A549 (cell line): Measurements from ENCODE around the gene GNAL. TPM values are rescaled to one million over a fixed set of nuclear protein-coding genes. Genes with fewer than 3 reads are reported as not detected.

ENCODE experiments used
- ATAC-seq, 2 experiments: fragments of 200-7000 bp in 1 of 2; fragments of >200 bp in 1 of 2; cut with Nextera tagmentation in 1 of 2; cut with Tn5 transposase in 1 of 2; 3 replicates each; pipeline versions ENCODE4 v1.8.0 to v1.9.1; 2018 to 2020; ENCODE audit warnings: mild to moderate bottlenecking in 1 of 2, moderate library complexity in 1 of 2
- CTCF ChIA-PET: fragments of 300-600 bp; sonication (Branson Sonifier 250); formaldehyde crosslinking; extraction: SDS; loops from one replicate; lab custom pipeline; 2021; ENCODE audit warnings: antibody characterized with exemption, inconsistent platforms; lab: Yijun Ruan, JAX
- POLR2A ChIA-PET: fragments of 350-600 bp; formaldehyde crosslinking; extraction: SDS; loops from one replicate; lab custom pipeline; 2021; ENCODE audit warnings: antibody characterized with exemption, inconsistent platforms; lab: Yijun Ruan, JAX
- DNase-seq, 2 experiments: peaks; one replicate each; pipeline versions ENCODE4 v3.0.0 to v3.0.0-alpha.2; 2011 to 2016; ENCODE audit warnings: low read depth in 1 of 2, low spot score in 1 of 2
- FAIRE-seq: peaks from 2 replicates; lab custom pipeline; 2011; peaks lifted over from hg19 to GRCh38; lab: Jason Lieb, UNC
- H3K27ac ChIP-seq, 2 experiments: fragments of >200 bp; sonication (Bioruptor Twin); formaldehyde crosslinking; 3 replicates each; pipeline ENCODE4 v1.5.1; 2016 to 2017
- H3K4me1 ChIP-seq: fragments of >200 bp; sonication (Bioruptor Twin); formaldehyde crosslinking; 3 replicates; pipeline ENCODE4 v1.6.1; 2016
- H3K4me2 ChIP-seq: fragments of >200 bp; sonication (Bioruptor Twin); formaldehyde crosslinking; 3 replicates; pipeline ENCODE4 v1.6.1; 2016
- H3K4me3 ChIP-seq: fragments of >200 bp; sonication (Bioruptor Twin); formaldehyde crosslinking; 3 replicates; pipeline ENCODE4 v1.5.1; 2016
- H3K9me3 ChIP-seq: fragments of >200 bp; sonication (Bioruptor Twin); formaldehyde crosslinking; 3 replicates; pipeline ENCODE4 v1.6.1; 2016
- ATOH8 ChIP-seq: fragments of 250-450 bp; sonication (Bioruptor Pico); IDR thresholded peaks from 2 replicates; pipeline ENCODE4 v1.5.0; 2020; ENCODE audit warnings: low read depth, mild to moderate bottlenecking, moderate library complexity
- CHD2 ChIP-seq: fragments of 150-350 bp; IDR thresholded peaks from 2 replicates; pipeline ENCODE4 v1.6.1; 2014; ENCODE audit warnings: low read length; ENCODE audit not compliant: partially characterized antibody
- CTCF ChIP-seq: fragments of >200 bp; sonication (Bioruptor Twin); formaldehyde crosslinking; IDR thresholded peaks from 3 replicates; pipeline ENCODE4 v1.5.1; 2016
- EP300 ChIP-seq, 2 experiments: fragments of >200 bp; sonication (Bioruptor Twin); formaldehyde crosslinking; IDR thresholded peaks; 2 replicates in 1 of 2; 3 replicates in 1 of 2; pipeline ENCODE4 v1.6.1; 2016 to 2017
- ESRRA ChIP-seq: fragments of 150-350 bp; IDR thresholded peaks from 2 replicates; pipeline ENCODE4 v1.6.1; 2014; ENCODE audit warnings: mild to moderate bottlenecking, low read length, borderline replicate concordance
- HDAC2 ChIP-seq: fragments of 200-600 bp; sonication (generic); IDR thresholded peaks from 2 replicates; pipeline ENCODE4 v1.6.1; 2016
- HEYL ChIP-seq: fragments of 250-450 bp; sonication (Bioruptor Pico); IDR thresholded peaks from 2 replicates; pipeline ENCODE4 v1.8.0; 2021; ENCODE audit warnings: mild to moderate bottlenecking, moderate library complexity
- HOXB13 ChIP-seq: fragments of 250-450 bp; sonication (Bioruptor Pico); IDR thresholded peaks from 2 replicates; pipeline ENCODE4 v1.5.0; 2020; ENCODE audit warnings: low read depth, mild to moderate bottlenecking, moderate library complexity
- KDM1A ChIP-seq: fragments of 200-600 bp; sonication (generic); IDR thresholded peaks from 2 replicates; pipeline ENCODE4 v1.6.1; 2016; ENCODE audit warnings: low read depth, mild to moderate bottlenecking
- MAZ ChIP-seq: fragments of 150-350 bp; IDR thresholded peaks from 2 replicates; pipeline ENCODE4 v1.6.1; 2014; ENCODE audit warnings: antibody characterized with exemption, low read depth, low read length, borderline replicate concordance
- MYC ChIP-seq: IDR thresholded peaks from 2 replicates; pipeline ENCODE4 v1.6.1; 2012; ENCODE audit warnings: mild to moderate bottlenecking, inconsistent platforms, low read length, improper control_type of control experiment, borderline replicate concordance
- PHF8 ChIP-seq: fragments of 200-600 bp; sonication (generic); IDR thresholded peaks from 2 replicates; pipeline ENCODE4 v1.6.1; 2016; ENCODE audit warnings: low read depth, mild to moderate bottlenecking, antibody characterized with exemption, moderate library complexity, borderline replicate concordance
- RAD21 ChIP-seq, 2 experiments: fragments of >200 bp in 1 of 2; sonication (Bioruptor Twin) in 1 of 2; formaldehyde crosslinking in 1 of 2; IDR thresholded peaks in 1 of 2; conservative IDR thresholded peaks in 1 of 2; 2 replicates in 1 of 2; 3 replicates in 1 of 2; pipeline ENCODE4 v1.6.1; 2012 to 2018; ENCODE audit warnings: inconsistent platforms in 1 of 2
- REST ChIP-seq: fragments of 200-600 bp; sonication (generic); IDR thresholded peaks from 2 replicates; pipeline ENCODE4 v1.6.1; 2016; ENCODE audit warnings: antibody characterized with exemption, mild to moderate bottlenecking, moderate library complexity
- SMC3 ChIP-seq: fragments of >200 bp; sonication (Bioruptor Twin); formaldehyde crosslinking; IDR thresholded peaks from 3 replicates; pipeline ENCODE4 v1.6.1; 2018; ENCODE audit warnings: inconsistent platforms
- TFCP2L1 ChIP-seq: fragments of 250-450 bp; sonication (Bioruptor Pico); IDR thresholded peaks from 2 replicates; pipeline ENCODE4 v1.5.0; 2021; ENCODE audit warnings: mild to moderate bottlenecking
- USF2 ChIP-seq: fragments of 450-650 bp; IDR thresholded peaks from 2 replicates; pipeline ENCODE4 v1.6.1; 2014; ENCODE audit warnings: antibody characterized with exemption
- ZNF302 ChIP-seq: fragments of 250-450 bp; sonication (Bioruptor Pico); IDR thresholded peaks from 2 replicates; pipeline ENCODE4 v1.9.0; 2021; ENCODE audit warnings: inconsistent platforms, mild to moderate bottlenecking, moderate library complexity
- ZSCAN20 ChIP-seq: fragments of 250-450 bp; sonication (Bioruptor Pico); IDR thresholded peaks from 2 replicates; pipeline ENCODE4 v1.8.0; 2022; ENCODE audit warnings: mild to moderate bottlenecking, moderate library complexity
- WGBS: methylation state at CpG from one replicate; pipeline ENCODE4 v1.1.6; 2017; ENCODE audit errors: missing lambda C conversion rate; 5-methylcytosine and 5-hydroxymethylcytosine counted together
- polyA plus RNA-seq, 4 experiments: library from polyadenylated mRNA; depleted of rRNA in 3 of 4; stranded (reverse); fragments of >200 nt; fragmentation: RNase III in 1 of 4; extraction: RNeasy Plus Mini Kit Qiagen cat#74134 plus additional on column Dnase treatment in 1 of 4; gene quantifications; 2 replicates in 3 of 4; 3 replicates in 1 of 4; pipeline ENCODE4 v1.2.3, GENCODE V29; 2011 to 2017

The GNAL gene
- polyA plus RNA-seq, 2 of the 4 experiments (the other 2 are of a cell fraction), result 5.1 to 12.9 TPM

- CTCF ChIA-PET, result no interaction called here
- POLR2A ChIA-PET, result no interaction called here
- H3K4me3 ChIP-seq, result peak overlapping the region; percentile 52
- peaks cover 5% of the 10 kb centered on the region; the same call in 1 of the 3 replicates for H3K4me1 ChIP-seq
- FAIRE-seq (no peak), ATAC-seq (no peak; a peak in 1 of 6 replicates), DNase-seq (no peak)
- H3K9me3 ChIP-seq, result no peaks in the 10 kb centered on the region
- 91% methylated on average over 15 of the region's 81 CpGs for WGBS
- TF ChIP-seq CTCF (no peak), USF2 (no peak), KDM1A (no peak), EP300 (IDR thresholded peaks at IDR 0.05) (no peak), HDAC2 (no peak), REST (no peak), MAZ (no peak), MYC (no peak), ZNF302 (CRISPR knock-in tag) (no peak), ATOH8 (CRISPR knock-in tag) (no peak), ESRRA (no peak), TFCP2L1 (CRISPR knock-in tag) (no peak), PHF8 (no peak), SMC3 (no peak), HEYL (CRISPR knock-in tag) (no peak), CHD2 (no peak), ZSCAN20 (CRISPR knock-in tag) (no peak), RAD21 (conservative IDR thresholded peaks at IDR 0.05 in 1 of 2, IDR thresholded peaks at IDR 0.05 in 1 of 2) (no peak), HOXB13 (CRISPR knock-in tag) (no peak)
- peak overlapping the region; percentile 98 for H3K4me2 ChIP-seq
- H3K27ac ChIP-seq, result peak overlapping the region; percentile 69 to 86; a peak in 2 of 6 replicates
These were observed 62.5 kb downstream of the GNAL start for GRCh38 chr18:11751341-11752115.
